Spinal cord (tissue), 10 donors: Measurements from ENCODE around the gene CAPN11. TPM values are rescaled to one million over a fixed set of nuclear protein-coding genes. Genes with fewer than 3 reads are reported as not detected.

Experiments
- DNase-seq, 6 donors: peaks; one replicate each; pipeline versions ENCODE4 v3.0.0 to v3.0.0-alpha.2; 2013 to 2015; ENCODE audit warnings: low spot score in 6 of 6, low read depth in 4 of 6
- H3K27ac ChIP-seq: one replicate; pipeline ENCODE4 v1.5.1; 2013; ENCODE audit warnings: low read depth, low read length, control low read depth
- H3K27me3 ChIP-seq: one replicate; pipeline ENCODE4 v1.6.1; 2013; ENCODE audit warnings: low read length; ENCODE audit not compliant: control insufficient read depth, insufficient read depth
- H3K36me3 ChIP-seq: one replicate; pipeline ENCODE4 v1.6.1; 2013; ENCODE audit warnings: low read length; ENCODE audit not compliant: control insufficient read depth, insufficient read depth
- H3K4me1 ChIP-seq: one replicate; pipeline ENCODE4 v1.6.1; 2013; ENCODE audit warnings: low read length; ENCODE audit not compliant: control insufficient read depth, insufficient read depth
- H3K4me3 ChIP-seq: one replicate; pipeline ENCODE4 v1.5.1; 2013; ENCODE audit warnings: low read depth, low read length, control low read depth
- H3K9me3 ChIP-seq: one replicate; pipeline ENCODE4 v1.6.1; 2013; ENCODE audit warnings: low read length; ENCODE audit not compliant: control insufficient read depth, insufficient read depth
- WGBS: methylation state at CpG from one replicate; pipeline ENCODE4 v1.1.5; 2013; ENCODE audit warnings: missing lambda C conversion rate; ENCODE audit not compliant: insufficient coverage; 5-methylcytosine and 5-hydroxymethylcytosine counted together
- polyA plus RNA-seq, 2 donors: library from polyadenylated mRNA; unstranded; fragments of 120-200 nt; gene quantifications; one replicate each; pipeline ENCODE4 v1.2.1, GENCODE V29; 2013; ENCODE audit not compliant: insufficient read length in 2 of 2
- total RNA-seq, 2 donors: library from RNA; depleted of rRNA in 1 of 2; stranded (reverse); fragments of 120-200 nt in 1 of 2; fragments of >200 nt in 1 of 2; gene quantifications; one replicate each; pipeline versions ENCODE4 v1.2.3 to v1.2.4, GENCODE V29; 2013 to 2014
- donor health status: healthy.

The CAPN11 gene
- total and polyA plus RNA-seq, 4 donors = 0.17 to 0.20 (median 0.17) TPM; not detected in 1

GRCh38 chr6:44201638-44202303 lies 43.2 kb downstream of the CAPN11 start:
- Histone ChIP-seq H3K9me3 (no peaks in the 10 kb centered on the region), H3K27ac (no peak overlapping the region), H3K4me3 (no peak overlapping the region), H3K4me1 (peaks cover 9% of the 10 kb centered on the region), H3K27me3 (no peaks in the 10 kb centered on the region), H3K36me3 (no peaks in the 10 kb centered on the region)
- WGBS = 73% methylated on average over 11 of the region's 11 CpGs
- no peak for DNase-seq

- DNase-seq = no peak
- no peak overlapping the region for H3K4me3 ChIP-seq
- H3K4me1 ChIP-seq = peaks cover 9% of the 10 kb centered on the region
- WGBS = 79% methylated on average over 4 of the region's 4 CpGs
- no peaks in the 10 kb centered on the region for H3K36me3 ChIP-seq
- H3K9me3 ChIP-seq = no peaks in the 10 kb centered on the region
- no peak overlapping the region for H3K27ac ChIP-seq
- H3K27me3 ChIP-seq = no peaks in the 10 kb centered on the region
Observed at GRCh38 chr6:44202332-44202971, 43.8 kb downstream of the CAPN11 start.

- Histone ChIP-seq H3K27ac (no peak overlapping the region), H3K36me3 (no peaks in the 10 kb centered on the region), H3K27me3 (no peaks in the 10 kb centered on the region), H3K9me3 (no peaks in the 10 kb centered on the region), H3K4me1 (peaks cover 9% of the 10 kb centered on the region), H3K4me3 (no peak overlapping the region)
- 77% methylated on average over 11 of the region's 11 CpGs for WGBS
- no peak for DNase-seq
Observed at GRCh38 chr6:44202972-44203750, 44.5 kb downstream of the CAPN11 start.

GRCh38 chr6:44203955-44204354 lies 45.3 kb downstream of the CAPN11 start:
- Histone ChIP-seq H3K27me3 (no peaks in the 10 kb centered on the region), H3K27ac (no peak overlapping the region), H3K4me1 (peaks cover 9% of the 10 kb centered on the region), H3K36me3 (no peaks in the 10 kb centered on the region), H3K9me3 (no peaks in the 10 kb centered on the region), H3K4me3 (no peak overlapping the region)
- DNase-seq = no peak
- 98% methylated on average over 6 of the region's 6 CpGs for WGBS

GRCh38 chr6:44207966-44208365 lies 49.3 kb downstream of the CAPN11 start:
- Histone ChIP-seq H3K9me3 (no peaks in the 10 kb centered on the region), H3K4me3 (no peak overlapping the region), H3K27ac (no peak overlapping the region), H3K4me1 (no peaks in the 10 kb centered on the region), H3K27me3 (no peaks in the 10 kb centered on the region), H3K36me3 (no peaks in the 10 kb centered on the region)
- 82% methylated on average over 5 of the region's 6 CpGs for WGBS
- DNase-seq = no peak

GRCh38 chr6:44211284-44211683 lies 52.7 kb downstream of the CAPN11 start:
- Histone ChIP-seq H3K27ac (no peak overlapping the region), H3K4me3 (no peak overlapping the region), H3K4me1 (no peaks in the 10 kb centered on the region), H3K36me3 (no peaks in the 10 kb centered on the region), H3K27me3 (no peaks in the 10 kb centered on the region), H3K9me3 (no peaks in the 10 kb centered on the region)
- DNase-seq = no peak
- 100% methylated on average over 2 of the region's 3 CpGs for WGBS

GRCh38 chr6:44214307-44214706 lies 55.7 kb downstream of the CAPN11 start:
- H3K27me3 ChIP-seq = peaks cover 4% of the 10 kb centered on the region
- 96% methylated on average over 5 of the region's 6 CpGs for WGBS

GRCh38 chr6:44216677-44217331 lies 58.2 kb downstream of the CAPN11 start, which contains the start of gene MYMX:
Gene MYMX, plus strand, starts transcription at chr6:44216926. Its CDS starts 546 bp downstream, at chr6:44217472.
- Histone ChIP-seq H3K4me1 (peaks cover 43% of the 10 kb centered on the region), H3K27me3 (peaks cover 7% of the 10 kb centered on the region)
- 12% methylated on average over 5 of the region's 7 CpGs for WGBS

More at GRCh38 chr6:44214307-44214706, 55.7 kb downstream of the CAPN11 start:
- Histone ChIP-seq H3K36me3 (no peaks in the 10 kb centered on the region), H3K4me3 (no peak overlapping the region), H3K4me1 (peaks cover 27% of the 10 kb centered on the region), H3K9me3 (no peaks in the 10 kb centered on the region), H3K27ac (no peak overlapping the region)
- no peak for DNase-seq

GRCh38 chr6:44217332-44218143 lies 58.9 kb downstream of the CAPN11 start:
- peaks cover 48% of the 10 kb centered on the region for H3K4me1 ChIP-seq
- DNase-seq = peak in 2 of 6 donors; percentile 54 to 80

More at GRCh38 chr6:44216677-44217331, 58.2 kb downstream of the CAPN11 start, which contains the start of gene MYMX:
- Histone ChIP-seq H3K9me3 (no peaks in the 10 kb centered on the region), H3K4me3 (no peak within 1 kb of the TSS), H3K36me3 (no peaks in the 10 kb centered on the region), H3K27ac (peak within 1 kb of the TSS; percentile 10)
- DNase-seq = peak in 2 of 6 donors; percentile 15 to 48

More at GRCh38 chr6:44217332-44218143, 58.9 kb downstream of the CAPN11 start:
- H3K27ac ChIP-seq = peak overlapping the region; percentile 10
- peaks cover 7% of the 10 kb centered on the region for H3K27me3 ChIP-seq
- 21% methylated on average over 15 of the region's 16 CpGs for WGBS
- H3K4me3 ChIP-seq = no peak overlapping the region
- no peaks in the 10 kb centered on the region for H3K9me3 ChIP-seq
- no peaks in the 10 kb centered on the region for H3K36me3 ChIP-seq
